Ishikawa (cell line): Measurements from ENCODE around the gene MLKL.

ENCODE experiments used
- CEBPB ChIP-seq: IDR thresholded peaks from 2 replicates; pipeline ENCODE4 v1.6.1; 2012
- CREB1 ChIP-seq: IDR thresholded peaks from 2 replicates; pipeline ENCODE4 v1.6.1; 2012; ENCODE audit warnings: low read depth
- EGR1 ChIP-seq: IDR thresholded peaks from 2 replicates; pipeline ENCODE4 v1.6.1; 2012
- EP300 ChIP-seq: IDR thresholded peaks from 2 replicates; pipeline ENCODE4 v1.6.1; 2012; ENCODE audit warnings: borderline replicate concordance
- FOXM1 ChIP-seq: IDR thresholded peaks from 2 replicates; pipeline ENCODE4 v1.6.1; 2012; ENCODE audit warnings: low read depth, borderline replicate concordance
- NFIC ChIP-seq: IDR thresholded peaks from 2 replicates; pipeline ENCODE4 v1.6.1; 2012
- RAD21 ChIP-seq: IDR thresholded peaks from 2 replicates; pipeline ENCODE4 v1.6.1; 2012; ENCODE audit warnings: low read depth
- TAF1 ChIP-seq: IDR thresholded peaks from 2 replicates; pipeline ENCODE4 v1.6.1; 2012; ENCODE audit warnings: low read depth, mild to moderate bottlenecking
- TCF12 ChIP-seq: IDR thresholded peaks from 2 replicates; pipeline ENCODE4 v1.6.1; 2012; ENCODE audit warnings: low read depth
- TEAD4 ChIP-seq: IDR thresholded peaks from 2 replicates; pipeline ENCODE4 v1.6.1; 2012
- YY1 ChIP-seq: IDR thresholded peaks from 2 replicates; pipeline ENCODE4 v1.6.1; 2012; ENCODE audit warnings: low read depth
- ZBTB7A ChIP-seq: IDR thresholded peaks from 2 replicates; pipeline ENCODE4 v1.6.1; 2012; ENCODE audit warnings: low read depth
- TF ChIP-seq, protein P1 (sequence below): IDR thresholded peaks from 2 replicates; pipeline ENCODE4 v1.6.1; 2012; ENCODE audit warnings: low read depth, mild to moderate bottlenecking
- TF ChIP-seq, protein P2 (sequence below): IDR thresholded peaks from 2 replicates; pipeline ENCODE4 v1.6.1; 2012
- TF ChIP-seq, protein P3 (sequence below): IDR thresholded peaks from 2 replicates; pipeline ENCODE4 v1.6.1; 2012

MLKL gene

DNA sequence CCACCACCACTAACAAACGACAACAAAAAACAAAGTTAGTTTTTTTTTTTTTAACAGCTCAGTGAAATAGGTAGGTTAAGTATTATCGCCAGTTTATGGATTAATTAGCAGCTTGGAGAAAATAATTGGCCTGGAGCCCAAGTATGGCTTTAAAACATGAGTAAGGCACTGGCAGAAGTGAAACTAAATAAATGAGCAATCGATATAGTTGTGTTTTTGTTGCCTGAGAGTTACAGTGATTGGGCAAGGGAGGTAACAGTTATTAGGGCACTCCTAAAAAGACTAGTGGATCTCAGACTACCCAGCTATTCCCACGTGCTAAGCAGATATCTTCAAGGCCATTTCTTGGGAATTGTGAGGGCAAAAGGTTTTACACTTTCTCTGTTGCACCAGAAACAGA lies 2.4 kb downstream of the MLKL start:
- TF ChIP-seq TEAD4 (no peak), YY1 (no peak), EGR1 (no peak)
- TF ChIP-seq, protein P1, sequence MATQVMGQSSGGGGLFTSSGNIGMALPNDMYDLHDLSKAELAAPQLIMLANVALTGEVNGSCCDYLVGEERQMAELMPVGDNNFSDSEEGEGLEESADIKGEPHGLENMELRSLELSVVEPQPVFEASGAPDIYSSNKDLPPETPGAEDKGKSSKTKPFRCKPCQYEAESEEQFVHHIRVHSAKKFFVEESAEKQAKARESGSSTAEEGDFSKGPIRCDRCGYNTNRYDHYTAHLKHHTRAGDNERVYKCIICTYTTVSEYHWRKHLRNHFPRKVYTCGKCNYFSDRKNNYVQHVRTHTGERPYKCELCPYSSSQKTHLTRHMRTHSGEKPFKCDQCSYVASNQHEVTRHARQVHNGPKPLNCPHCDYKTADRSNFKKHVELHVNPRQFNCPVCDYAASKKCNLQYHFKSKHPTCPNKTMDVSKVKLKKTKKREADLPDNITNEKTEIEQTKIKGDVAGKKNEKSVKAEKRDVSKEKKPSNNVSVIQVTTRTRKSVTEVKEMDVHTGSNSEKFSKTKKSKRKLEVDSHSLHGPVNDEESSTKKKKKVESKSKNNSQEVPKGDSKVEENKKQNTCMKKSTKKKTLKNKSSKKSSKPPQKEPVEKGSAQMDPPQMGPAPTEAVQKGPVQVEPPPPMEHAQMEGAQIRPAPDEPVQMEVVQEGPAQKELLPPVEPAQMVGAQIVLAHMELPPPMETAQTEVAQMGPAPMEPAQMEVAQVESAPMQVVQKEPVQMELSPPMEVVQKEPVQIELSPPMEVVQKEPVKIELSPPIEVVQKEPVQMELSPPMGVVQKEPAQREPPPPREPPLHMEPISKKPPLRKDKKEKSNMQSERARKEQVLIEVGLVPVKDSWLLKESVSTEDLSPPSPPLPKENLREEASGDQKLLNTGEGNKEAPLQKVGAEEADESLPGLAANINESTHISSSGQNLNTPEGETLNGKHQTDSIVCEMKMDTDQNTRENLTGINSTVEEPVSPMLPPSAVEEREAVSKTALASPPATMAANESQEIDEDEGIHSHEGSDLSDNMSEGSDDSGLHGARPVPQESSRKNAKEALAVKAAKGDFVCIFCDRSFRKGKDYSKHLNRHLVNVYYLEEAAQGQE: no peak

DNA sequence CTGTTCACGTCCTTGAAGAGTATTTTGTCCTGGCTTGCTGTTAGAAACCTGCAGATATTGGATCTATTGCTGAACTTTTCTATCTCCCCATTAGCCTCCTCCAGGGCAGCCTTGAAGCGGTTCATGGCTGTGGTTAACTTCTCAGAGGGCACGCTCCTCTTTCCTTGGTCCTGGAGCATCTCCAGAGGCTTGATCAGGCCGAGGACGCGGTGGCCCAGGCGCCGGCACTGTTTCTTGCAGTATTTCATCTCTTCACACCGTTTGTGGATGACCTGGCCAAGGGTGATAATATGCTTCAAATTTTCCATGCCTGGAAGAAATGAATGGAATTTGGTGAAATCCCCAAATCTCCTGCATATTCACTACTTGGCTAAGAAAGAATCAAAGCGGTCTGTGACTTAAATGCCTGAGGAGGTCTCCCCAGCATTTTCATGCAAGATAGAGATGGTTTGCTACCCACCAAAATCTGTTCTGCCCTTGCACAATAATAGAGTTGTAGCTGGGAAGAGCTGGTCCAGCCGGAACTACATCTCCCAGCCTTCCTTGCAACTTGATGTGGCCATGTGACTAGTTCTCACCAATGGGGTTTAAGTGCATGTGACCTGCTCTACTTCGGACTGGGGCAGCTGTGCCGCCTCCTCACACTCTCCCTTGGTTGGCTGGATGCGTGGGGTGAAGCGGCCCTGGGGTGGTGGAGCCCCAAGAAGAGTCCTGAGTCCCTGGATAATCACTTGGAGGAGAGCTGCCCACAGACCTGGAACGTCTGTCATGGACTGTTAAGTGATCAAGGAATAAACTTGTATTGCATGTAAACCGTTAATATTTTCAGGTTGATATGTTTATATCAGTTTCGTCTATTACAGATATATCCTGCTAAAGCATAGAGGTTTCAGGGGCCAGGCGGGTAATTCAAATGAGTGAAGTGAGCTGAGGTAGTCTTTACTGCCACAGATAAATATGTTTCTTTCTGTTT lies 4.9 kb downstream of the MLKL start:
- TF ChIP-seq EGR1 (no peak), TEAD4 (no peak), FOXM1 (no peak), RAD21 (no peak), EP300 (no peak), TCF12 (no peak), NFIC (no peak), CEBPB (0 out of 2 replicates have a peak, but pooled peaks have one; percentile 36), TAF1 (no peak), ZBTB7A (no peak)
- TF ChIP-seq, protein P2, sequence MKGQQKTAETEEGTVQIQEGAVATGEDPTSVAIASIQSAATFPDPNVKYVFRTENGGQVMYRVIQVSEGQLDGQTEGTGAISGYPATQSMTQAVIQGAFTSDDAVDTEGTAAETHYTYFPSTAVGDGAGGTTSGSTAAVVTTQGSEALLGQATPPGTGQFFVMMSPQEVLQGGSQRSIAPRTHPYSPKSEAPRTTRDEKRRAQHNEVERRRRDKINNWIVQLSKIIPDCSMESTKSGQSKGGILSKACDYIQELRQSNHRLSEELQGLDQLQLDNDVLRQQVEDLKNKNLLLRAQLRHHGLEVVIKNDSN: peak; percentile 99
- TF ChIP-seq, protein P3, sequence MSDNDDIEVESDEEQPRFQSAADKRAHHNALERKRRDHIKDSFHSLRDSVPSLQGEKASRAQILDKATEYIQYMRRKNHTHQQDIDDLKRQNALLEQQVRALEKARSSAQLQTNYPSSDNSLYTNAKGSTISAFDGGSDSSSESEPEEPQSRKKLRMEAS: peak; percentile 69

DNA sequence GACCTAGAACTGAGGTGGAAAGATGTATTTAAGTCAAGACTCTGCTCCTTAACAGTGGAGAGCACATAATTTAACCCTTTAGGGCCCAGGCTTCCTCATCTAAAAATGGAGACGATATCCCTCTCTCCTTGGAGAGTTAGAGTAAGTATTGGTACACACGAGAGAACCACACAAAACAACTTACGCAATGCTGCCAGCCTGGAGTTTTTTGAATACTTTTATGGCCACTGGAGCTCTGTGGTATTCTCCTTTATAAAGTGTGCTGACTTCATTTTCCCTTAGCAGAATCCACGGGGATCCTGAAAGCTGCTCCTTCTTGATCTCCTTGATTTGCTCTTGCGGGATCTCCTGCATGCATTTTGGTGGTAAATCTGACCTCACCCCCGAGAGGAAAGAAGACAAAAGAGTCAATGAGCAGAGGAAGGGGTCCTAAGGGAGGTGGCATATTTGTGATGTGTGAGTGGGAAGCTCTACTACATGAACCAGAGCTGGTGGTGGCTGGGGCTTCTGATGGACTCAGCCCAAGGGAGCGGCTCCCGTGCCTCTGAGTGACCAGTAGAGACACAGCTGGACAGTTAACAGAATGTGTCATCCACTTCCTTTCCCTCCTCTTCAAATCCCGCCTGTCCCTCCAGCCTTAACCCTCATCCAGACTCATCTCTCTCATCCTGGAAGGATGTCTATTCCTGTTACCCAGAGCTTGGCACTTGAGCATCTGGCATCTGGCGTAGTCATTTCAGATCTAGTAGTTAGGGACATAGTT lies 9.4 kb downstream of the MLKL start:
- TF ChIP-seq TEAD4 (no peak), TCF12 (no peak)

DNA sequence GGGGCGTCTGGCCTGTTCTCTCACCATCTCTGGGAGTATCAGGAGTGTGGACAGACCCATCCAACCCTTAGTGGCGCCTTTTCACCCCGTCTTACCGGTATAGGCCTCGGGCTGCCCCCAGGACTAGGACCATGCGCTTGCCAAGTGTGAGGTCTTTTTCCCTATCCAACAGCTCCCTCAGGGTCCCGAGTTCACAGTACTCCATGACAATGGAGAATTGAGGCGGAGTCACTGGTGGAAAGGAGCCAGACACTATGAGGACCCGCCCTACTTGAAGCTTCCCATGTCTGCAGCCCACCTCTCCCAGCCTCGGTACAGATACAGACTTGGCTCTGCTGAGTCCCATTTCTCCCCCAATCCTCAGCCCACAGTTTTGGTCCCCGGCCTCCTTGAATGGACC lies 18.1 kb downstream of the MLKL start:
- no peak for TF ChIP-seq ZBTB7A
- TF ChIP-seq, protein P1: no peak
- no peak for TF ChIP-seq TCF12
- no peak for TF ChIP-seq TEAD4

DNA sequence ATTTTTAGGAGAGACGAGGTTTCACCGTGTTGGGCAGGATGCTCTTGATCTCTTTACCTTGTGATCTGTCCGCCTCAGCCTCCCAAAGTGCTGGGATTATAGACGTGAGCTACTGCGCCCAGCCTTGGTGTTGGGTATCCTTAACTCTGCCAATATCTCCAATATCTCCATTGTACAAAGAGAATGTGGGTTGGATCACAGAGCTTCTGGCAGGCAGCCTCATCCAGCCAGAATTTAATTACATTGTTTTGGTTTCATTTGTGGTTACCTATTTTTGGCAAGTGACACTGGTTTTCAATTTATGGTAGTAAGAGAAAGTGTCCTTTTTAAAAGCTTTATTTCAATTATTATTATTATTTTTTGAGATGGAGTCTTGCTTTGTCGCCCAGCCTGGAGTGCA lies 20.0 kb downstream of the MLKL start:
- no peak for TF ChIP-seq ZBTB7A
- TF ChIP-seq CEBPB: no peak
- no peak for TF ChIP-seq EP300
- TF ChIP-seq FOXM1: no peak

DNA sequence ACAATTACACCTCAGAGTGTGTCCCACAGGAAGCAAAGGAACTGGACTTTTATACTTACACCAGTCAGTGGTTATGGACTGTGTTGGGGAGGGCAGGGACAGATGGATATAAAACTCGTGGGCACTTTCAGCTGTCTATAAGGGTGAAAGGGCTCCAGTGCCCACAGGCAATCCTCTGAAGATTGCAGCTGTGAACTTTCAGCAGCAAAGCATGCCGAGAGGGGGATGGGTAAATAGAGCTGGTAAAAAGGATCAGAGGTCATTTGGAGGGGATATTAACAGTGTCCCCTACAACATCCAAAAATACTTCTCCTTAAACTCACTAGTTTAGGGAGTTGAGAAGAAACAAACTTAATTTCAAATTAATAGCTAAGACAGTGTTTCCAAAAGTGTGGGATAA lies 20.7 kb downstream of the MLKL start:
- TF ChIP-seq TAF1 (no peak), TEAD4 (no peak), EGR1 (no peak), CREB1 (no peak), TCF12 (no peak), YY1 (no peak), NFIC (no peak)
- TF ChIP-seq, protein P1: no peak
